Measurements from ENCODE around the gene APH1A.
"Not testable (repeated sequence)": the region's sequence is repeated elsewhere in the genome, so short reads cannot be mapped to it uniquely, and the experiment has no call there.

The APH1A gene

DNA sequence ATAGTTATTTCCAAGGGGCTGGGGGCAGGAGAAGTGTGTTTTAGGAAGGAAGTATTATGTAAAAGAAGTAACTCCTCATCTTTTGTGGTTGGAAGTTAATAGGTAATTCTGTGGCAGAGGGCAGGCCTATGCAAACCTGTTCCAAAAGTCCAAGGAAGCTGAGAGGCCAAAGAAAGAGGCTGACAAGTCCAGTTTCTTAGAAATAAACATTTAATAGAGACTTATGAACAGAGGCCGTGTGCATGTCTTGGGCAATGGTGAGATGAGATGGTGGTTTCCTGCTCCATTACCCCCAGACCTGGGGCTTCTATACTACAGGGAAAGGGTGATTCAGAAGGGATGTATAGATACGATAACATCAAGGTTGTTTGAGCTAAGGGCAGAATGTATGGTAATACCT is 18.9 kb downstream of the APH1A start:
- POLR2A ChIA-PET: no interaction called here
- no peak for DNase-seq (ENCODE audit: extremely low spot score)
- TF ChIP-seq, protein P1, sequence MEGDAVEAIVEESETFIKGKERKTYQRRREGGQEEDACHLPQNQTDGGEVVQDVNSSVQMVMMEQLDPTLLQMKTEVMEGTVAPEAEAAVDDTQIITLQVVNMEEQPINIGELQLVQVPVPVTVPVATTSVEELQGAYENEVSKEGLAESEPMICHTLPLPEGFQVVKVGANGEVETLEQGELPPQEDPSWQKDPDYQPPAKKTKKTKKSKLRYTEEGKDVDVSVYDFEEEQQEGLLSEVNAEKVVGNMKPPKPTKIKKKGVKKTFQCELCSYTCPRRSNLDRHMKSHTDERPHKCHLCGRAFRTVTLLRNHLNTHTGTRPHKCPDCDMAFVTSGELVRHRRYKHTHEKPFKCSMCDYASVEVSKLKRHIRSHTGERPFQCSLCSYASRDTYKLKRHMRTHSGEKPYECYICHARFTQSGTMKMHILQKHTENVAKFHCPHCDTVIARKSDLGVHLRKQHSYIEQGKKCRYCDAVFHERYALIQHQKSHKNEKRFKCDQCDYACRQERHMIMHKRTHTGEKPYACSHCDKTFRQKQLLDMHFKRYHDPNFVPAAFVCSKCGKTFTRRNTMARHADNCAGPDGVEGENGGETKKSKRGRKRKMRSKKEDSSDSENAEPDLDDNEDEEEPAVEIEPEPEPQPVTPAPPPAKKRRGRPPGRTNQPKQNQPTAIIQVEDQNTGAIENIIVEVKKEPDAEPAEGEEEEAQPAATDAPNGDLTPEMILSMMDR (IDR thresholded peaks at IDR 0.05; ENCODE audit: control extremely low read depth, extremely low read depth, low read depth, missing control alignments): no peak
- CTCF ChIA-PET: interaction anchor here (1.7 to 1.8 kb wide), 2 partner anchors 11 kb away, joined by 3 to 6 read pairs; no protein-coding TSS in a partner anchor

DNA sequence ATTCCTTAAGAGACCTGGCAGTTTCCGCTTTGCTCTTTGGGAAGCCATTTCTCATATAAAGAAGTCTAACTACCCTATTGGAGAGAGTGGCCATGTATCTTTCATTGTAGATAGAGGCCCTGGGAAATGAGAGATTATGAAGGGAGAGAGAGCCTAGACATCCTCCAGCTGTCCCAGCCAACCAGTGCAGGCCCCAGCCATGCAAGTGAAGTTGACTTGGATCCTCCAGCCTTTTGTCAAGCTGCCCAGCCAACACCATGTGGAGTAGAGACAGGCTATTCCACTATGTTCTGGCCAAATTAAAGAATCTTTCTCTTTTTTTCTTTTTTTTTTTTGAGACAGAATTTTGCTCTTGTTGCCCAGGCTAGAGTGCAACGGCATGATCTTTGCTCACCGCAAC is 25.8 kb downstream of the APH1A start:
- TF ChIP-seq, protein P1 (IDR thresholded peaks at IDR 0.05; ENCODE audit: control extremely low read depth, extremely low read depth, low read depth, missing control alignments): no peak
- ChIA-PET POLR2A (no interaction called here), CTCF (interaction anchor here (3.3 kb wide), 1 partner anchor 13 kb away, joined by 12 read pairs; no protein-coding TSS in a partner anchor)
- no peak for DNase-seq (ENCODE audit: extremely low spot score)

DNA sequence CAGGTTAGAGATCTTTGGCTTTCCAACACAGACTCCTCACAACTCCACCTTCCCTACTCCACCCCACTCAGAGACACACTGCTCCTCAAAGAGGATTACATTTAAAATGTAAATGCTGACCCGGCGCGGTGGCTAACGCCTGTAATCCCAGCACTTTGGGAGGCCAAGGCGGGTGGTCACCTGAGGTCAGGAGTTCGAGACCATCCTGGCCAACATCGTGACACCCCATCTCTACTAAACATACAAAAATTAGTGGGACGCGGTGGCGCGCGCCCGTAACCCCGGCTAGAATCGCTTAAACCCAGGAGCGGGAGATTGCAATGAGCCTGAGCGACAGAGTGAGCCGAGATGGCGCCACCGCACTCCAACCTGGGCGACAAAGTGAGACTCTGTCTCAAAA is 31.1 kb downstream of the APH1A start:
- DNase-seq (ENCODE audit: extremely low spot score): no peak
- TF ChIP-seq, protein P1 (IDR thresholded peaks at IDR 0.05; ENCODE audit: control extremely low read depth, extremely low read depth, low read depth, missing control alignments): no peak
- ChIA-PET CTCF (no interaction called here), POLR2A (no interaction called here)

DNA sequence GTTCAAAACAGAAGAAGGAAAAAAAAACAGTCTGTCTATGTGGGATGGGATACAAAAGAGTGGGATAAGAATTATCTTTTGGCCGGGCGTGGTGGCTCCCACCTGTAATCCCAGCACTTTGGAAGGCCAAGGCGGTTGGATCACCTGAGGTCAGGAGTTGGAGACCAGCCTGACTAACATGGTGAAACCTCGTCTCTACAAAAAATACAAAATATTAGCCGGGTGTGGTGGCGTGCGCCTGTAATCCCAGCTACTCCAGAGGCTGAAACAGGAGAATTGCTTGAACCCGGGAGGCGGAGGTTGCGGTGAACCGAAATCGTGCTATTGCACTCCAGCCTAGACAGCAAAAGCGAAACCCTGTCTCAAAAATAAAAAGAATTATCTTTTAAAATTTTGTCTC is 31.6 kb downstream of the APH1A start:
- DNase-seq (ENCODE audit: extremely low spot score); POLR2A ChIA-PET; CTCF ChIA-PET: not testable (repeated sequence)

DNA sequence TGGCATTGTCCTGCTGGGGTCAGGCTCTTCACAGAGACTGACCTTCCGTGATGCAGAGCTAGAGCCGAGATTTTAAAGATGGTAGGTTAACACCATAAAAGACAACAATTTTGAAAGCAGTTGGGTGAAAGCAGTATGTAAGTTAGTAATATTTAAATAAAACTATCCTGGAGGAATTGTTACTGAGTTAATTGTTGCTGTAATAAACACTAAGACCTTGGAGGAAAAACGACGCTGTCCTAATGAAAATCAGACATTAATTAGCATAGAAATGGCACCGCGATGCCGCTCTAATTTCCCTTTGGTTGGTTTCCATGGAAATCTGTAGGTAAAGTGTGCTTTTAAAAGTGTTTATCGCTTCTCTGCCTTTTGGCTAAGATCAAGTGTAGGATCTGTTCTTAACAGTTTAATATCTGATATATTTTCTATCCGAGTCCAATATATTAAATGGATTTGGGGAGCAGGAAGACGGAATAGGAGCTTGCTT is 32.2 kb downstream of the APH1A start:
- DNase-seq (ENCODE audit: extremely low spot score): no peak
- CTCF ChIA-PET: no interaction called here
- TF ChIP-seq, protein P1 (IDR thresholded peaks at IDR 0.05; ENCODE audit: control extremely low read depth, extremely low read depth, low read depth, missing control alignments): no peak
- POLR2A ChIA-PET: interaction anchor here (0.7 kb wide), 1 partner anchor 260 kb away, joined by 3 read pairs; no protein-coding TSS in a partner anchor

DNA sequence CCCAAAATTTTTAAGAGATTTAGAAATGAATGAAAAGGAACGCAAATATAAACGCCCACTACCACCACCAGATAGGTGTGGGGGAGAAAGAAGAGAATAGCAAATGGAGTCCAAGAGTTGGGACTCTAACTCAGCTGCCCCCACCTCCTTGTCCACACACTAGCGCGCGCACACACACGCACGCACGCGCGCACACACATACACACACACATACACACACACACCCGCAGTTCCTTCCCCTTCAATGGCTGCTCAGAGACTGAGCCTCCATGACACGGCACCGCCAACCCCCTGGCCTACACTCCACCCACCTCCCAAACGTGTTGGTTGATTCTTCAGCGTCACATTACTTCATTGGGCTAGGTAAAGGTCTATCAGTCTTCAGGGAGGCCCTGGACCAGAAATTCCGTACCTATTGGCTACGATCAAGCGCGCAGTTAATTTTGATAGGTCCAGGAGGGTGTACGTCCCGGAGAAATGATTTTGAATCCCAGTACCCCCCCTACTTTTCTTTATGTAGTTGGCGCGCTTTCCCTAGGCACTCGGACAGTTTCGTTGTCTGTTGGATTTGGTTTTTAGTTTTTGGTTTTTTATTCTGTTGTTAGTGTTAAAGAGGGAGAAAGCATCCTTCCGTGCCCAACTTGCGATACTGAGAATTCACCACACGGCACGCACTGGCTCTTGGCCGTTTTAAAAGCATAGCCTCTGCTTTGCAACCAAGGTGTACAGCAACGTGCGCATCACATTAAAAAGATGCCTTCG is 32.8 kb downstream of the APH1A start, which contains the start of gene ANP32E:
Gene ANP32E (minus strand): TSS at position 261 of the 762 bp plus-strand sequence. CDS start 326 bp downstream, outside the sequence.
- ChIA-PET POLR2A (interaction anchor here (0.7 kb wide), 1 partner anchor 259 kb away, joined by 3 read pairs; no protein-coding TSS in a partner anchor), CTCF (interaction anchor here (1.5 kb wide), 1 partner anchor 18 kb away, joined by 3 read pairs; no protein-coding TSS in a partner anchor)
- TF ChIP-seq, protein P1 (IDR thresholded peaks at IDR 0.05; ENCODE audit: control extremely low read depth, extremely low read depth, low read depth, missing control alignments): no peak
- DNase-seq (ENCODE audit: extremely low spot score): peak; percentile 97

DNA sequence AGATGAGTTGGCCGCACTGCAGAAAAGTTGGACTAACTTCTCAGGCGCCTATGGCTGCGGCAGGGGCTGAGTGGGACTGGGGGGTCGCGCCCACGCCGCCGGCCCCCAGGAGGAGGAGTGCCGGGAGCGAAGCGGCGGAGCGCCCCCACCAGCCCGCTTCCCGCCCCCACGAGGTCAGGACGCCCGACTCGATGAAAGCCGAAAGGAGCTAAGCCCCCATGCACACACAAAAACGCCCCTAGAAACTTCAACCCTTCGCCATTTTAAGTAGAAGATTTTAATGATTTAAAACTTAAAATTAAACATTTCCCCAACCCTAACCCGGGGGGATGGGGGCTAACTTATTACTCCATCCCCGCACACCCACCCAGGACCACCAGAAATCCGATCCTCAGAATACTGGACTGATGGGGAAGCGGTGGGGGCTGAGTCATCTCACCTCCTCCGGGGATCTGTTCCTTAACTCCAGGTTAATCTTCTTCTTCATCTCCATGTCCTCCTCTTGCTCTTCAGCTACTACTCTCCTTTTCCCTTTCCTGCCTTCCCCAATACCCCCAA is 33.4 kb downstream of the APH1A start:
- TF ChIP-seq, protein P1 (IDR thresholded peaks at IDR 0.05; ENCODE audit: control extremely low read depth, extremely low read depth, low read depth, missing control alignments): peak; percentile 17
- POLR2A ChIA-PET: interaction anchor here (0.6 kb wide), 1 partner anchor 243 kb away, joined by 5 read pairs; no protein-coding TSS in a partner anchor
- no peak for DNase-seq (ENCODE audit: extremely low spot score)
- CTCF ChIA-PET: interaction anchor here (1.5 kb wide), 1 partner anchor 19 kb away, joined by 3 read pairs; no protein-coding TSS in a partner anchor

Measured in GM10248 (cell line).